ENCODE results near the gene PCMTD2.
"Not testable (repeated sequence)": the region's sequence is repeated elsewhere in the genome, so short reads cannot be mapped to it uniquely, and the experiment has no call there.

PCMTD2 gene

GRCh38 chr20:64222851-64223525, 32.6 kb upstream of the PCMTD2 start:
- in situ Hi-C loops (cut with HindIII; ENCODE audit: low pct_ligation_motif_present, low pct_unique_long_range_greater_than_20kb, low sequenced_read_pairs): no loop called here
- DNase-seq: no peak

- DNase-seq: peak; percentile 55
- in situ Hi-C loops (cut with HindIII; ENCODE audit: low pct_ligation_motif_present, low pct_unique_long_range_greater_than_20kb, low sequenced_read_pairs): no loop called here
Measured at GRCh38 chr20:64223526-64224067, 32.0 kb upstream of the PCMTD2 start.

- peak; percentile 73 for DNase-seq
- in situ Hi-C loops (cut with HindIII; ENCODE audit: low pct_ligation_motif_present, low pct_unique_long_range_greater_than_20kb, low sequenced_read_pairs): no loop called here
Measured at GRCh38 chr20:64224351-64225170, 31.0 kb upstream of the PCMTD2 start.

GRCh38 chr20:64225171-64225595, 30.4 kb upstream of the PCMTD2 start:
- in situ Hi-C loops (cut with HindIII; ENCODE audit: low pct_ligation_motif_present, low pct_unique_long_range_greater_than_20kb, low sequenced_read_pairs): no loop called here

GRCh38 chr20:64225828-64226598, 29.5 kb upstream of the PCMTD2 start:
- in situ Hi-C loops (cut with HindIII; ENCODE audit: low pct_ligation_motif_present, low pct_unique_long_range_greater_than_20kb, low sequenced_read_pairs): no loop called here
- DNase-seq: no peak

More at GRCh38 chr20:64225171-64225595, 30.4 kb upstream of the PCMTD2 start:
- DNase-seq: no peak

GRCh38 chr20:64226686-64227580, 28.6 kb upstream of the PCMTD2 start:
- in situ Hi-C loops (cut with HindIII; ENCODE audit: low pct_ligation_motif_present, low pct_unique_long_range_greater_than_20kb, low sequenced_read_pairs): no loop called here
- DNase-seq: no peak

GRCh38 chr20:64228086-64228653, 27.4 kb upstream of the PCMTD2 start:
- DNase-seq: no peak
- in situ Hi-C loops (cut with HindIII; ENCODE audit: low pct_ligation_motif_present, low pct_unique_long_range_greater_than_20kb, low sequenced_read_pairs): no loop called here

GRCh38 chr20:64228751-64229506, 26.6 kb upstream of the PCMTD2 start:
- in situ Hi-C loops (cut with HindIII; ENCODE audit: low pct_ligation_motif_present, low pct_unique_long_range_greater_than_20kb, low sequenced_read_pairs): no loop called here
- DNase-seq: no peak

GRCh38 chr20:64229507-64230061, 26.0 kb upstream of the PCMTD2 start:
- in situ Hi-C loops (cut with HindIII; ENCODE audit: low pct_ligation_motif_present, low pct_unique_long_range_greater_than_20kb, low sequenced_read_pairs): no loop called here
- DNase-seq: no peak

GRCh38 chr20:64230461-64231145, 24.9 kb upstream of the PCMTD2 start:
- in situ Hi-C loops (cut with HindIII; ENCODE audit: low pct_ligation_motif_present, low pct_unique_long_range_greater_than_20kb, low sequenced_read_pairs): no loop called here
- no peak for DNase-seq

GRCh38 chr20:64231621-64232550, 23.7 kb upstream of the PCMTD2 start:
- DNase-seq: no peak
- in situ Hi-C loops (cut with HindIII; ENCODE audit: low pct_ligation_motif_present, low pct_unique_long_range_greater_than_20kb, low sequenced_read_pairs): no loop called here

GRCh38 chr20:64232794-64233193, 22.8 kb upstream of the PCMTD2 start:
- in situ Hi-C loops (cut with HindIII; ENCODE audit: low pct_ligation_motif_present, low pct_unique_long_range_greater_than_20kb, low sequenced_read_pairs): no loop called here
- DNase-seq: no peak

GRCh38 chr20:64233725-64234124, 21.8 kb upstream of the PCMTD2 start:
- DNase-seq: no peak
- in situ Hi-C loops (cut with HindIII; ENCODE audit: low pct_ligation_motif_present, low pct_unique_long_range_greater_than_20kb, low sequenced_read_pairs): no loop called here

GRCh38 chr20:64234291-64234791, 21.2 kb upstream of the PCMTD2 start:
- in situ Hi-C loops (cut with HindIII; ENCODE audit: low pct_ligation_motif_present, low pct_unique_long_range_greater_than_20kb, low sequenced_read_pairs): no loop called here
- DNase-seq: no peak

GRCh38 chr20:64234921-64235565, 20.5 kb upstream of the PCMTD2 start:
- in situ Hi-C loops (cut with HindIII; ENCODE audit: low pct_ligation_motif_present, low pct_unique_long_range_greater_than_20kb, low sequenced_read_pairs); DNase-seq: not testable (repeated sequence)
